SU-DHL-6 (cell line): ENCODE measurements around the gene POU2F3.

ENCODE experiments used
- H2AFZ ChIP-seq: fragments of 200-600 bp; sonication (generic); 2 replicates; pipeline ENCODE4 v1.6.1; 2014; ENCODE audit warnings: low read depth, mild to moderate bottlenecking, moderate library complexity, mixed read lengths, antibody characterized with exemption, low read length; ENCODE audit not compliant: severe bottlenecking
- H3F3A ChIP-seq: fragments of 200-600 bp; shearing (Covaris generic); 2 replicates; pipeline ENCODE4 v1.6.0; 2016; ENCODE audit warnings: antibody characterized with exemption, mild to moderate bottlenecking; ENCODE audit not compliant: insufficient read depth
- H3K27ac ChIP-seq: fragments of 200-600 bp; sonication (generic); 2 replicates; pipeline ENCODE4 v1.5.1; 2016; ENCODE audit warnings: low read depth, mild to moderate bottlenecking, low read length, moderate library complexity, mixed read lengths
- H3K27me3 ChIP-seq: fragments of 200-600 bp; sonication (generic), shearing (Covaris generic); 2 replicates; pipeline ENCODE4 v1.6.0; 2014; ENCODE audit warnings: mild to moderate bottlenecking, low read length
- H3K36me3 ChIP-seq: fragments of 200-600 bp; sonication (generic); 2 replicates; pipeline ENCODE4 v1.6.1; 2014; ENCODE audit warnings: mild to moderate bottlenecking, low read length, mixed read lengths
- H3K4me2 ChIP-seq: fragments of 300-600, 200-600 bp; shearing (Covaris generic), sonication (generic); 2 replicates; pipeline ENCODE4 v1.6.0; 2014; ENCODE audit warnings: low read length, low read depth, mild to moderate bottlenecking; ENCODE audit not compliant: poor library complexity, severe bottlenecking
- H3K4me3 ChIP-seq: fragments of 200-600 bp; sonication (generic); 2 replicates; pipeline ENCODE4 v1.5.1; 2014; ENCODE audit warnings: antibody characterized with exemption, low read length, mild to moderate bottlenecking, mixed read lengths; ENCODE audit not compliant: insufficient read depth, poor library complexity, severe bottlenecking
- H3K79me2 ChIP-seq: fragments of 200-600 bp; sonication (generic); 2 replicates; pipeline ENCODE4 v1.6.1; 2014; ENCODE audit warnings: mild to moderate bottlenecking, low read length, moderate library complexity; ENCODE audit not compliant: insufficient read depth
- H3K9ac ChIP-seq: fragments of 200-600 bp; sonication (generic); 2 replicates; pipeline ENCODE4 v1.7.0; 2014; ENCODE audit warnings: mild to moderate bottlenecking, low read length
- H3K9me2 ChIP-seq: fragments of 200-600 bp; sonication (generic); replicated peaks from 2 replicates; pipeline ENCODE4 v1.6.1; 2014; ENCODE audit warnings: low read length; ENCODE audit not compliant: insufficient read depth
- H3K9me3 ChIP-seq: fragments of 200-600 bp; sonication (generic); 2 replicates; pipeline ENCODE4 v1.6.1; 2014; ENCODE audit warnings: low read length, mixed read lengths; ENCODE audit not compliant: insufficient read depth
- H4K20me1 ChIP-seq: fragments of 200-600 bp; sonication (generic); 2 replicates; pipeline ENCODE4 v1.6.1; 2014; ENCODE audit warnings: low read depth, mild to moderate bottlenecking, antibody characterized with exemption, low read length, moderate library complexity, mixed read lengths
- EZH2phosphoT487 ChIP-seq: fragments of 200-600 bp; sonication (generic), shearing (Covaris generic); conservative IDR thresholded peaks from 2 replicates; pipeline ENCODE4 v1.6.1; 2018; ENCODE audit warnings: mild to moderate bottlenecking, antibody characterized with exemption, low read length, moderate library complexity, mixed read lengths
- TF ChIP-seq, protein P1 (sequence below): fragments of 200-600 bp; sonication (generic); IDR thresholded peaks from one replicate; pipeline ENCODE4 v1.5.1; 2017; ENCODE audit warnings: antibody characterized with exemption, mild to moderate bottlenecking, low read length, moderate library complexity; ENCODE audit not compliant: insufficient read depth, poor library complexity, severe bottlenecking

The POU2F3 gene

DNA sequence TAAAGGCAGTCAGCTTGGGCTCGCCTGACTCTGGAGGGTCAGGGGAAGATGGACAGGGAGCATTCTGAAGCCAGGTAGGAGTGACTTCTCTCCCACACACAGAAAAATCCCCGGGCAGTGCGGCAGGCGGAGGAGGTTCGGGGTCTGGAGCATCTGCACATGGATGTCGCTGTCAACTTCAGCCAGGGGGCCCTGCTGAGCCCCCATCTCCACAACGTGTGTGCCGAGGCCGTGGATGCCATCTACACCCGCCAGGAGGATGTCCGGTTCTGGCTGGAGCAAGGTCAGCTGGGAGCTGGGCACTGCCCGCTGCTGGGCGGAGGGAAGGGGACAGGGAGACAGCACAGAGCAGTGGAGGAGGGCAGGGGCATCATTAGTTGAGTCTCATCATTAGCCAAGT lies 13.2 kb upstream of the POU2F3 start:
- H3K79me2 ChIP-seq, result no peaks in the 10 kb centered on the region
- no peaks in the 10 kb centered on the region for H4K20me1 ChIP-seq
- H3K4me2 ChIP-seq, result no peak overlapping the region
- no peaks in the 10 kb centered on the region for H3F3A ChIP-seq
- TF ChIP-seq, protein P1, sequence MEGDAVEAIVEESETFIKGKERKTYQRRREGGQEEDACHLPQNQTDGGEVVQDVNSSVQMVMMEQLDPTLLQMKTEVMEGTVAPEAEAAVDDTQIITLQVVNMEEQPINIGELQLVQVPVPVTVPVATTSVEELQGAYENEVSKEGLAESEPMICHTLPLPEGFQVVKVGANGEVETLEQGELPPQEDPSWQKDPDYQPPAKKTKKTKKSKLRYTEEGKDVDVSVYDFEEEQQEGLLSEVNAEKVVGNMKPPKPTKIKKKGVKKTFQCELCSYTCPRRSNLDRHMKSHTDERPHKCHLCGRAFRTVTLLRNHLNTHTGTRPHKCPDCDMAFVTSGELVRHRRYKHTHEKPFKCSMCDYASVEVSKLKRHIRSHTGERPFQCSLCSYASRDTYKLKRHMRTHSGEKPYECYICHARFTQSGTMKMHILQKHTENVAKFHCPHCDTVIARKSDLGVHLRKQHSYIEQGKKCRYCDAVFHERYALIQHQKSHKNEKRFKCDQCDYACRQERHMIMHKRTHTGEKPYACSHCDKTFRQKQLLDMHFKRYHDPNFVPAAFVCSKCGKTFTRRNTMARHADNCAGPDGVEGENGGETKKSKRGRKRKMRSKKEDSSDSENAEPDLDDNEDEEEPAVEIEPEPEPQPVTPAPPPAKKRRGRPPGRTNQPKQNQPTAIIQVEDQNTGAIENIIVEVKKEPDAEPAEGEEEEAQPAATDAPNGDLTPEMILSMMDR, result no peak
- TF ChIP-seq EZH2phosphoT487, result no peak
- no peaks in the 10 kb centered on the region for H3K36me3 ChIP-seq
- no peak overlapping the region for H2AFZ ChIP-seq
- H3K9me3 ChIP-seq, result no peaks in the 10 kb centered on the region
- H3K27me3 ChIP-seq, result no peaks in the 10 kb centered on the region
- H3K9me2 ChIP-seq, result no peaks in the 10 kb centered on the region
- H3K4me3 ChIP-seq, result no peak overlapping the region
- no peak overlapping the region for H3K27ac ChIP-seq
- no peak overlapping the region for H3K9ac ChIP-seq

DNA sequence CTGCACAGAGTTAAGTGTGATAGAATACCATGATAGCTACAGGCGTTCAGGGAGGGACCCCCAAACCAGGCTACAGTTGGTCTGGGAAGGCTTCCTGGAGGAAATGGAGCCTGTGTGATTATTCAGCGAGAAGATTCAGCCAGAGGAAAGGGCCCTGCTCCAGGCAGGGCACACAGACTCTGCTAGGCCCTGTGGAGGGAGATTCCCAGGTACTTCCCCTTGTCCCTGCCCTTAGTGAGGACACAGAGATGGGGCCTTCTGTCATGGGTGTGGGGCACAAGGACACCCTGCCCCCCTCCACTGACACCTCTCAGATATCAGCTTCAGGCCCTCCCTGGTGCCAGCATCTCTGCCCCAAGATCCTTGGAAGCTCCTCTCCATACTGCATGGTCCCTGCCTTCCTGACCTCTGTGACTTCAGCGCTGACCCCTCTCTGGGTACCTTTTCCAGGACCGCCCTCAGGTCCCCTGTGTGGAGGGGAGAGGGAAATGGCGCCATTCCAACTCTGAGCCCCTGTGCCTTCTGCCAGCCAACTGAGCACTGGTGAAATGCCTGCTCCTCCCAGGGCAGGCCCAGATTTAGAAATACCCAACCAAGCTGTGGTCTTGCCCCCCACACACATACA lies 12.6 kb upstream of the POU2F3 start:
- no peak overlapping the region for H3K4me2 ChIP-seq
- no peaks in the 10 kb centered on the region for H3K9me2 ChIP-seq
- H3K27ac ChIP-seq, result no peak overlapping the region
- no peak overlapping the region for H3K9ac ChIP-seq
- no peak overlapping the region for H2AFZ ChIP-seq
- no peaks in the 10 kb centered on the region for H3K36me3 ChIP-seq
- TF ChIP-seq, protein P1, result no peak
- TF ChIP-seq EZH2phosphoT487, result no peak
- H3K4me3 ChIP-seq, result no peak overlapping the region
- no peaks in the 10 kb centered on the region for H4K20me1 ChIP-seq
- no peaks in the 10 kb centered on the region for H3K79me2 ChIP-seq
- H3K27me3 ChIP-seq, result no peaks in the 10 kb centered on the region
- H3K9me3 ChIP-seq, result no peaks in the 10 kb centered on the region
- no peaks in the 10 kb centered on the region for H3F3A ChIP-seq

DNA sequence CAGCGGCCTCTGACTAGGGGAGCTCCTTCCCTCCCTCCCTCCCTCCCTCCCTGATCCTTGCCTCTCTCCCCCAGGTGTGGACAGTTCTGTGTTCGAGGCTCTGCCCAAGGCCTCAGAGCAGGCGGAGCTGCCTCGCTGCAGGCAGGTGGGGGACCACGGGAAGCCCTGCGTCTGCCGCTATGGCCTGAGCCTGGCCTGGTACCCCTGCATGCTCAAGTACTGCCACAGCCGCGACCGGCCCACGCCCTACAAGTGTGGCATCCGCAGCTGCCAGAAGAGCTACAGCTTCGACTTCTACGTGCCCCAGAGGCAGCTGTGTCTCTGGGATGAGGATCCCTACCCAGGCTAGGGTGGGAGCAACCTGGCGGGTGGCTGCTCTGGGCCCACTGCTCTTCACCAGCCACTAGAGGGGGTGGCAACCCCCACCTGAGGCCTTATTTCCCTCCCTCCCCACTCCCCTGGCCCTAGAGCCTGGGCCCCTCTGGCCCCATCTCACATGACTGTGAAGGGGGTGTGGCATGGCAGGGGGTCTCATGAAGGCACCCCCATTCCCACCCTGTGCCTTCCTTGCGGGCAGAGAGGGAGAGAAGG lies 11.1 kb upstream of the POU2F3 start:
- TF ChIP-seq, protein P1, result peak; percentile 19
- no peak for TF ChIP-seq EZH2phosphoT487
- no peak overlapping the region for H3K9ac ChIP-seq

More for the DNA sequence above, 11.1 kb upstream of the POU2F3 start:
- Histone ChIP-seq H3K79me2 (no peaks in the 10 kb centered on the region), H3K9me3 (no peaks in the 10 kb centered on the region), H3K4me3 (no peak overlapping the region), H3K36me3 (no peaks in the 10 kb centered on the region), H3K27ac (no peak overlapping the region), H3K27me3 (no peaks in the 10 kb centered on the region), H2AFZ (no peak overlapping the region), H4K20me1 (no peaks in the 10 kb centered on the region), H3K4me2 (no peak overlapping the region), H3F3A (no peaks in the 10 kb centered on the region), H3K9me2 (no peaks in the 10 kb centered on the region)
